H1 (cell line): ENCODE measurements around the gene QPCT. TPM values are rescaled to one million over a fixed set of nuclear protein-coding genes. Genes with fewer than 3 reads are reported as not detected.

Experiments used
- CTCF ChIA-PET: fragments of 300-600 bp; sonication (Branson Sonifier 250); formaldehyde crosslinking; loops from one replicate; lab custom pipeline; 2021; ENCODE audit not compliant: partially characterized antibody; lab: Charles Lee
- POLR2A ChIA-PET: fragments of 300-600 bp; sonication (Branson Sonifier 250); formaldehyde crosslinking; loops from one replicate; lab custom pipeline; 2021; ENCODE audit warnings: inconsistent platforms; ENCODE audit not compliant: partially characterized antibody; lab: Charles Lee
- DNase-seq, 2 experiments: peaks; one replicate each; pipeline versions ENCODE4 v3.0.0 to v3.0.0-alpha.2; 2010 to 2022; ENCODE audit warnings: low spot score in 2 of 2, low read depth in 1 of 2, mixed read lengths in 1 of 2
- FAIRE-seq: peaks from 2 replicates; lab custom pipeline; 2011; peaks lifted over from hg19 to GRCh38; lab: Jason Lieb, UNC
- H2AFZ ChIP-seq: 2 replicates; pipeline ENCODE4 v1.8.1; 2012; ENCODE audit warnings: low read length, inconsistent platforms
- H2AK5ac ChIP-seq: 2 replicates; pipeline ENCODE4 v1.6.1; 2013; ENCODE audit warnings: low read depth, low read length
- H2BK120ac ChIP-seq: replicated peaks from 2 replicates; pipeline ENCODE3; 2013; ENCODE audit warnings: low read depth, low read length, inconsistent platforms
- H2BK12ac ChIP-seq: 2 replicates; pipeline ENCODE4 v1.6.1; 2013; ENCODE audit warnings: low read depth, low read length
- H2BK15ac ChIP-seq: 2 replicates; pipeline ENCODE4 v1.6.1; 2013; ENCODE audit warnings: low read length
- H2BK20ac ChIP-seq: 2 replicates; pipeline ENCODE4 v1.6.1; 2013; ENCODE audit warnings: low read length
- H2BK5ac ChIP-seq: 2 replicates; pipeline ENCODE4 v1.6.1; 2013; ENCODE audit warnings: low read depth, low read length
- H3K14ac ChIP-seq: 2 replicates; pipeline ENCODE4 v1.6.1; 2013; ENCODE audit warnings: inconsistent platforms; ENCODE audit not compliant: insufficient read length
- H3K18ac ChIP-seq: 2 replicates; pipeline ENCODE4 v1.6.1; 2013; ENCODE audit warnings: low read length; ENCODE audit errors: extremely low read depth
- H3K23ac ChIP-seq: 2 replicates; pipeline ENCODE4 v1.6.1; 2013; ENCODE audit warnings: inconsistent platforms; ENCODE audit not compliant: insufficient read length
- H3K23me2 ChIP-seq: 2 replicates; pipeline ENCODE4 v1.6.1; 2013; ENCODE audit warnings: low read depth, low read length
- H3K27ac ChIP-seq: 2 replicates; pipeline ENCODE4 v1.6.1; 2011; ENCODE audit warnings: low read depth, low read length, inconsistent platforms
- H3K27me3 ChIP-seq, 4 experiments: replicated peaks in 1 of 4; 1 replicate in 1 of 4; 2 replicates in 3 of 4; pipeline versions ENCODE4 v1.6.1 to v1.8.1; 2011 to 2013; ENCODE audit warnings: low read length in 3 of 4, mild to moderate bottlenecking in 3 of 4, inconsistent platforms in 2 of 4, mixed read lengths in 2 of 4, moderate library complexity in 1 of 4; ENCODE audit not compliant: control insufficient read depth in 3 of 4, insufficient read depth in 3 of 4; ENCODE audit errors: extremely low read depth in 1 of 4
- H3K36me3 ChIP-seq, 4 experiments: 2 replicates each; pipeline versions ENCODE4 v1.6.1 to v1.8.1; 2011 to 2013; ENCODE audit warnings: mild to moderate bottlenecking in 4 of 4, low read length in 3 of 4, moderate library complexity in 2 of 4, control low read depth in 1 of 4, inconsistent platforms in 1 of 4; ENCODE audit not compliant: insufficient read depth in 4 of 4, control insufficient read depth in 2 of 4
- H3K4ac ChIP-seq: replicated peaks from 2 replicates; pipeline ENCODE3; 2013; ENCODE audit warnings: low read length, low read depth, mixed read lengths, inconsistent platforms; ENCODE audit not compliant: insufficient read length
- H3K4me1 ChIP-seq, 4 experiments: replicated peaks in 1 of 4; 1 replicate in 1 of 4; 2 replicates in 3 of 4; pipeline versions ENCODE4 v1.6.1 to v1.8.1; 2011 to 2013; ENCODE audit warnings: low read length in 3 of 4, inconsistent platforms in 2 of 4, mixed read lengths in 1 of 4; ENCODE audit not compliant: insufficient read depth in 4 of 4, control insufficient read depth in 3 of 4
- H3K4me2 ChIP-seq, 2 experiments: 2 replicates each; pipeline versions ENCODE4 v1.6.1 to v1.8.1; 2011 to 2013; ENCODE audit warnings: low read depth in 2 of 2, low read length in 2 of 2, control low read depth in 1 of 2, inconsistent platforms in 1 of 2, mild to moderate bottlenecking in 1 of 2; ENCODE audit not compliant: insufficient read depth in 1 of 2
- H3K4me3 ChIP-seq, 4 experiments: fragments of 200-600, 300-600 bp in 1 of 4; sonication (generic), shearing (Covaris generic), sonication (Bioruptor Twin) in 1 of 4; 2 replicates each; pipeline versions ENCODE4 v1.5.1 to v1.8.1; 2011 to 2016; ENCODE audit warnings: low read length in 4 of 4, low read depth in 3 of 4, control low read depth in 2 of 4, inconsistent platforms in 2 of 4, mild to moderate bottlenecking in 2 of 4, mixed read lengths in 1 of 4, moderate library complexity in 1 of 4; ENCODE audit not compliant: insufficient read depth in 2 of 4; ENCODE audit errors: extremely low read depth in 1 of 4
- H3K56ac ChIP-seq: replicated peaks from 2 replicates; pipeline ENCODE3; 2013; ENCODE audit warnings: low read depth, mild to moderate bottlenecking, mixed read lengths, low read length, inconsistent platforms; ENCODE audit not compliant: insufficient read length
- H3K79me1 ChIP-seq: 2 replicates; pipeline ENCODE4 v1.6.1; 2013; ENCODE audit warnings: low read depth, low read length, control low read depth
- H3K79me2 ChIP-seq, 2 experiments: 2 replicates each; pipeline versions ENCODE4 v1.6.1 to v1.8.1; 2012 to 2013; ENCODE audit warnings: low read length in 2 of 2, mild to moderate bottlenecking in 2 of 2, inconsistent platforms in 1 of 2; ENCODE audit not compliant: insufficient read depth in 2 of 2, control insufficient read depth in 1 of 2
- H3K9ac ChIP-seq, 4 experiments: replicated peaks in 1 of 4; 1 replicate in 1 of 4; 2 replicates in 3 of 4; pipeline versions ENCODE4 v1.6.1 to v1.8.1; 2011 to 2013; ENCODE audit warnings: low read depth in 3 of 4, low read length in 3 of 4, control low read depth in 2 of 4, mild to moderate bottlenecking in 2 of 4, moderate library complexity in 2 of 4, inconsistent platforms in 1 of 4; ENCODE audit errors: extremely low read depth in 1 of 4
- H3K9me3 ChIP-seq, 2 experiments: 2 replicates each; pipeline versions ENCODE4 v1.6.1 to v1.8.1; 2012 to 2013; ENCODE audit warnings: mild to moderate bottlenecking in 2 of 2, moderate library complexity in 2 of 2, control low read depth in 1 of 2, inconsistent platforms in 1 of 2, low read depth in 1 of 2, low read length in 1 of 2, mixed read lengths in 1 of 2; ENCODE audit not compliant: insufficient read depth in 2 of 2
- H4K20me1 ChIP-seq, 2 experiments: replicated peaks in 1 of 2; 2 replicates each; pipeline versions ENCODE3 to v1.8.1; 2011 to 2013; ENCODE audit warnings: inconsistent platforms in 2 of 2, low read length in 2 of 2, mild to moderate bottlenecking in 1 of 2; ENCODE audit not compliant: insufficient read depth in 2 of 2, control insufficient read depth in 1 of 2
- H4K5ac ChIP-seq: 2 replicates; pipeline ENCODE4 v1.6.1; 2013; ENCODE audit warnings: low read length, low read depth, mixed read lengths, inconsistent platforms; ENCODE audit not compliant: insufficient read length
- H4K8ac ChIP-seq: 2 replicates; pipeline ENCODE4 v1.8.0; 2013; ENCODE audit warnings: mild to moderate bottlenecking, moderate library complexity, low read length, inconsistent platforms; ENCODE audit not compliant: insufficient read depth; ENCODE audit errors: extremely low read depth
- H4K91ac ChIP-seq: replicated peaks from 2 replicates; pipeline ENCODE3; 2013; ENCODE audit warnings: low read length, mixed read lengths, inconsistent platforms; ENCODE audit not compliant: insufficient read length
- CEBPB ChIP-seq: IDR thresholded peaks from 2 replicates; pipeline ENCODE4 v1.6.1; 2012; ENCODE audit warnings: low read depth, low read length
- CHD2 ChIP-seq: IDR thresholded peaks from 2 replicates; pipeline ENCODE4 v1.6.1; 2012; ENCODE audit warnings: low read length, improper control_type of control experiment
- TBP ChIP-seq: IDR thresholded peaks from 2 replicates; pipeline ENCODE4 v1.6.1; 2011; ENCODE audit warnings: low read depth, low read length, improper control_type of control experiment
- WGBS, 2 experiments: shearing (Covaris generic) in 1 of 2; methylation state at CpG; one replicate each; pipeline versions ENCODE4 v1.1.6 to v1.1.7; 2013 to 2015; ENCODE audit warnings: low lambda C conversion rate in 2 of 2, mixed read lengths in 2 of 2, inconsistent platforms in 1 of 2, low coverage in 1 of 2, missing lambda C conversion rate in 1 of 2; ENCODE audit not compliant: insufficient replicate concordance in 2 of 2, insufficient coverage in 1 of 2, insufficient read length in 1 of 2; ENCODE audit errors: extremely low coverage in 1 of 2, missing lambda C conversion rate in 1 of 2; 5-methylcytosine and 5-hydroxymethylcytosine counted together
- polyA plus RNA-seq, 7 experiments: library from polyadenylated mRNA; depleted of rRNA in 3 of 7; stranded (reverse) in 5 of 7; unstranded in 2 of 7; fragments of >200 nt in 5 of 7; fragments of 200-250 nt in 2 of 7; gene quantifications; 1 replicate in 5 of 7; 2 replicates in 1 of 7; 4 replicates in 1 of 7; pipeline versions ENCODE4 v1.2.1 to v1.2.3, GENCODE V29; 2011 to 2013; ENCODE audit warnings: missing spikeins in 2 of 7, mixed read lengths in 2 of 7
- total RNA-seq: library from RNA; stranded (reverse); fragmentation: NEBNext Ultra II Directional; extraction: Animal tissue kit (Norgen Biotek cat#: 25700); gene quantifications from 2 replicates; pipeline ENCODE4 v1.2.1, GENCODE V29; 2021

Gene QPCT
- total and polyA plus RNA-seq, 2 of the 8 experiments (the other 6 are each of a cell fraction or from before 2014, with no cell fraction given): 4.0 to 4.3 TPM

- WGBS, 2 experiments: 85% methylated on average over 3 of the region's 3 CpGs; no CpG with 5 or more reads in 1 of the 2 experiments
- Histone ChIP-seq H3K23ac (no peak overlapping the region), H3K27me3 (no peaks in the 10 kb centered on the region), H3K4ac (no peak overlapping the region), H3K14ac (no peak overlapping the region), H3K4me3 (no peak overlapping the region), H2BK5ac (no peak overlapping the region), H3K4me2 (no peak overlapping the region), H4K8ac (no peak overlapping the region), H2AFZ (no peak overlapping the region), H3K9ac (no peak overlapping the region; a peak in 1 of 7 replicates), H4K20me1 (no peaks in the 10 kb centered on the region), H3K27ac (no peak overlapping the region), H3K79me2 (no peaks in the 10 kb centered on the region), H3K79me1 (no peaks in the 10 kb centered on the region), H3K4me1 (no peaks in the 10 kb centered on the region), H3K36me3 (no peaks in the 10 kb centered on the region), H4K91ac (no peak overlapping the region), H3K9me3 (no peaks in the 10 kb centered on the region), H3K18ac (no peak overlapping the region), H2BK120ac (no peak overlapping the region), H2BK12ac (no peak overlapping the region), H2BK20ac (no peak overlapping the region), H3K56ac (no peak overlapping the region), H2AK5ac (no peak overlapping the region), H3K23me2 (no peaks in the 10 kb centered on the region), H2BK15ac (no peak overlapping the region), H4K5ac (no peak overlapping the region)
- TF ChIP-seq CHD2 (no peak), TBP (no peak), CEBPB (peak; percentile 96)
- ChIA-PET CTCF (no interaction called here), POLR2A (no interaction called here)
- DNase-seq (no peak), FAIRE-seq (no peak)
Observed at GRCh38 chr2:37332560-37332959, 11.9 kb upstream of the QPCT start.
